NCI-H146 treated with DMSO at 0.1 percent for 48 hours (cell line): ENCODE data around the gene LZTFL1.

Experiments used
- DNase-seq: peaks from one replicate; lab custom pipeline; 2025; ENCODE audit not compliant: unreplicated experiment; lab: John Stamatoyannopoulos, UW

Gene LZTFL1

DNA sequence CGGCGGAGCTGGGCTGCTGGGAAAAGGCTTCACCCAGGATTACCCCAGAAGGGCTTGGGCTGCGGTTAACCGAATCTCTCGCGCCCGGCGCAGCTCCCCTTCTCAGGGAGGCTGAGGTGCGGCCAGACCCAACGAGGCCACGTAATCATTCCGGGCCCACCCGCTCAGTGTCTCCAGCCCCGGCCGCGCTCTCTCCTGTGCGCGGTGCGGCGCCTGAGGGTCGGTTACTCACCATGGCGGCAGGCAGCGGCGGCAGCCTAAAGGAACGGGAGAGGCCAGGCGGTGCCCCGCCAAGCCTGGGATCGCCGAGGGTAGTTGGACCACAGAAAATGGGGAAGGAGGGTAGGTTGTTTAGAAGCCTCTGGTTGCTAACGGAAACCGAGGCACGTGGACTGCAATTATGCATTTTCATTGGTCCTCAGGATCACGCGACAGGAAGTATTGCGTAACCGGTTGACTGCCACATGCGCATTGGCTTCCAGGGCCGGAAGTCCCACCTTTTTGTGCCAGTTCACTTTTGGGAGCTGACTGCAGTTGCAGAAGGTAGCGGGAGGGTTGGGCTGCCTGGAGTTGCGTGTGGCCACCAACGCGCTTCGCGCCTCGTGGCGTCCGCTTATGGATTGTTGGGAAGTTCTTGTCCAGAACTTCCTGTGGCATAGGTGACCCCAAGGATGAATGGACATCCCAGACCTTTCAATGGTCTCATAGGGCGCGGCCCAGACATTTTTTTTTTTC, at the start of gene LZTFL1:
Gene LZTFL1, minus strand, starts transcription at position 363 of the 735 bp plus-strand sequence. Its CDS starts 128 bp downstream, at position 235.
- DNase-seq = peak; percentile 88

- DNase-seq = no peak
Measured at GRCh38 chr3:45890405-45890804, 48.5 kb upstream of the LZTFL1 start.

GRCh38 chr3:45889337-45889736, 47.4 kb upstream of the LZTFL1 start:
- no peak for DNase-seq

GRCh38 chr3:45887759-45888511, 46.0 kb upstream of the LZTFL1 start:
- DNase-seq = no peak

DNA sequence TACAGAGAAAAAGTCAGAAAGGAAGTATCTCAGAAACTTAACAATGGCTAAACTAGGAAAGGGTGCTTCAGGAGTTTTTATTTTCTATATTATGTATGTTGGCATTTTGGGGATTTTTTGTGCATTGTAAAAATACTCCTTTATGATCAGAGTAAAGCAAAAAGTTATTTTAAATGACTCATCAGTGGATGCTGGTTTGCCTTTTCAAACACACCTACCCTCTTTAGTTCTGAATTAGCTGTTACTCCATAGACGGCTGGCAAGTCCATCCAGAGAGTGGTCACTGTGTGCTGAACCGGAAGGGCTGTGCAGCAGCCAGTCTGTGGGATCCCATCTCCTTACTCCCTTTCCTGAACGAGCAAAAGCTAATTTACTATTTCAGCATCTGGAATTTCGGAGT, 45.4 kb upstream of the LZTFL1 start:
- DNase-seq = no peak

DNA sequence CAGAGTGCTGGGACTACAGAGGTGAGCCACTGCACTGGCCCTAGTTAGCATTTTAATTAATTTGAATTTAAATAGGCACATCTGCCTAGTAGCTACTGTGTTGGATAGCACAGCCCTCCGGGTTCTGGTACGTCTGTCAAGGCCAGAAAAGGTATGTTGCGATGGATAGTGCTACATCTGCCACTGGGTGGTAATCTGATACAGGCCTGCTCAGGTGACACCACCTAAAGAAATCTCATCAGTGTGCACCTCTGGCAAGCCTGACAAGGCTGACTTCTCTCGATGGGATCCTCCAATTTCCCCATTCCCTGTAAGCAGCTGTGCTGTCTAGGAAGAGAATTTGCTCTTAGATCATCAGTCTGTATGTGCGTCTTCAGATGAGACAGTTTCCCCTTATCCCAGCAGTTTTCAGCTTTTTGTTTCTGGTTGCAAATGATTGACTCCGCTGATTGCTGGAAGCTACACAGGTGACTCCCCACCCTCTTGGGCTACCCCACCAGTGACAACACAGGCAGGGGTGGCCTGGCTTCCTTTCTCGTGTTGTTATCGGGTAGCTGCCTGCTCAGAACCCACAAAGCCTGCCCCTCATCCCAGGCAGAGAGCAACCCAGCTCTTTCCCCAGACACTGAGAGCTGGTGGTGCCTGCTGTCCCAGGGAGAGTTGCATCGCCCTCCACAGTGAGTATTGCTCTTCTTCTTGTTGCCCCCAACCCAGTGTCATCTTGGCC, 44.2 kb upstream of the LZTFL1 start, which contains the start of gene CCR9:
Gene CCR9, plus strand, starts transcription at position 565 of the 727 bp plus-strand sequence. CDS start 8,391 bp downstream, outside the sequence.
- DNase-seq = no peak

DNA sequence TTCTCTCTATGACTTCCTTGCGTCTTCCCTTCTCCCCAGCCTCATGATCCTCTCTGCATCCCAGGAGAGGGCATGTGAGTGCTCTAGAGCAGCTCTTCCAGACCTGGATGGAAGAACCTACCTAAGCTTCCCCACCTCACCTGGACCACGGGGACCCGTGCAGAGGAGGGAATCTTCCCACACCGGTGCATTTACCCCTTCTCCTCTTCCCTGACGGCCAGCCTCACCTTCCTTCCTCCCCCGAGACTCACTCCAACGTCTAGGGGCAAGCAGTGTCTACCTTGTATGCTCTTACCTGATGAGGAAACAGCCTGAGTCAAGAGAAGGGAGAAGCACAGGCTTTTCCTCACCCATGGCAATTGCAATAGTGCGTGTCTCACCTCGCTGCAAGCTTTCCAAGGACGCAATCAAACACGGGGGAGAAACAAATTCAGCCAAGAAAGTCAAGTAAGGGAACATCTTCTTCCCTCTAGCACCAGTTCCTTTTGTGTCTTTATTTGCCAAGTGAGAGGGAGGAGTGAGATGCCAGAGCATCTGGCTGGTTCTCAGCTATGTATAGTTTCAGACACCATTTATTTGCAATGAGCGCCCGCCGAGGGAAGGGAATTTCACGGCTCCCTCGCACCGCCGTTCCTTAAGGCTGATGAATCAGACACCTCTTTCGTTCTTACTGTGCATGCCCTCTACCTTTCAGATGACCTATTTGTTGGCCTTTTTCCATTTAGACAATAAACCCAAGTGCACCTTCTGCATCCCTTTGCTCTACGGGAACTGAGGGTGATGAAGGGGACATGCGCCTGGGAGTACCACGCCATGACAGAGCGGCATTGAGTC, 42.7 kb upstream of the LZTFL1 start:
- DNase-seq = no peak

- DNase-seq = no peak
Measured at GRCh38 chr3:45881078-45882022, 39.4 kb upstream of the LZTFL1 start.

GRCh38 chr3:45880725-45881077, 38.8 kb upstream of the LZTFL1 start:
- DNase-seq = no peak

DNA sequence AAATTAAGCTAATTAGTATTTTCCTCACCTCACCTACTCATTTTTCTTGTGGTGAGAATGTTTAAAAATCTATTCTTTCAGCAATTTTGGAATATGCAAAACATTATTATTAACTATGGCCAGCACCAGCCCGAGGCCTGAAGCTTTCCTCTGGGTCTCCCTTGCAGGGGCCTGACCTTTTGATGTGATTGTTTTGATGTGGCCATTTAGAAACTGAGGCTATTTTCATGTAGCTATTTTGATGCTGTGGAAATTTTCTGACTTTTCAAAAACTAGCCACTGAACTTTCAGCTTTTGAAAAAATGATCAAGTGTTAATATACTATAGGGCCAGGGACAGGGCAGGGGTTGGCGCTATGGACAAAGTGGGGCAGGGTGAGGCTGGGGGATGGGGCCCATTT, 36.2 kb upstream of the LZTFL1 start:
- DNase-seq = no peak

DNA sequence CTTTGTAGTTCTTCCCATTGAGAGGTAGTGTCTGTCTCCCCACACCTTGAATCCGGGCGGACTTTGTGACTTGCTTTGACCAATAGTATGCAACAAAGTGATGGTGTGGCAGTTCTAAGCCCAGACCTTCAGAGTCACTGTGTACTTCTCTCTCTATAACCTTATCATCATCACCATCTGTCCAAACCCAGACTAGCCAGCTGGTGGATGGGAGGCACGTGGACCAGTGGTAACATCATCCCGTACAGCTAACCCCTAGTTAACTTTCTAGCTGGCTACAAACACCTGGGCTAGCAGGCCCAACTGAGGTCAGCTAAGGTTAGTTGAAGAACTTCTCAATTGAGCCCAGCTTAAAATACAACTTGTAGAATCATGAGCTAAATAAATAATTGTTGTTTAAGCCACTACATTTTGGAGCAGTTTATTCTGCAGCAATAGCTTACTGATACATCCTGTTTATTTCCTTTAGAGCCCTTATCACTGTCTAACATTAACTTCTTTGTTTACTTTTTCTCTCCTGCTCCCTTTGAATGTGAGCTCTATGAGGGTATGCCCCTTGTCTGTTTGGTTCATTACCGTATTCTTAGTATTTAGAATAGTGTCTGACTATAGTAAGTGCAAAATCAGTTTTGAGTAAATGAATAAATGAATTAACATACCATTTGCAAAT, 32.9 kb upstream of the LZTFL1 start:
- no peak for DNase-seq

- no peak for DNase-seq
Measured at GRCh38 chr3:45873638-45874037, 31.7 kb upstream of the LZTFL1 start.

DNA sequence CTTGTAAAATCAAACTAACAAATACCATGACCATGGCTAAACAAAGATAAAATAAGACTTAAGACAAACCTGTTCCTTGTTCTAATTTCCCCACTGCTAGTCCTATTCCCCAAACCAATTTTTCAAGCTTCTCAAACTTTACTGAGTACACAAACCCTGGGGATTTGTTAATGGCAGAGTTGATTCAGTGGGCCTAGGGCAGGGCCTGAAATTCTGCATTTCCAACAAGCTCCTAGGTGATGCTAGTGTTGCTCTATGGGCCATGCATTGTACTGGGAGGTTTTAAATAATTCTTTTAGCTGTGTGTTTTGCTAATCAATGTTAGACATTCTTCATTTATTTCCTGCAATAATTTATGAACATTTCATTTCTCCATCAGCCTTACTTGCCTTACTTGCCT, 31.1 kb upstream of the LZTFL1 start:
- no peak for DNase-seq

DNA sequence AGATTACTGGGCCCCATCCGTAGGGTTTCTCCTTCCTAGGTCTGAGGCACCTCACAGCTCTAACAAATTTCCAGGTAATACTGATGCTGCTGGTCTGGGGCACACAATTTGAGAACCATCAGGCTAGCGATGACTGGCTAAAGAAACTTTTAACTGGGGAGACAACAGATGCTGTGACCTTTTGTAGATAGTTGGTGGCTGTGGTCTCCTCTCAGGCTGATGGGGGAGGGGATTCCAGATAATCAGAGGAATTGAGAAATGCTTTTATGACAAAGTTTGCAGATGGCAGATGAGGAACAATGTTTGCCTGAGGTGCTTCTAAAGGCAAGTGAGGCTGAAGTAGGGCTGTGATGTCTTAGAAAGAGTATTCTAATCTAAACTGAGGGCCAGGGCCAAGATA, 30.6 kb upstream of the LZTFL1 start:
- no peak for DNase-seq

- no peak for DNase-seq
Measured at GRCh38 chr3:45871780-45872179, 29.9 kb upstream of the LZTFL1 start.

DNA sequence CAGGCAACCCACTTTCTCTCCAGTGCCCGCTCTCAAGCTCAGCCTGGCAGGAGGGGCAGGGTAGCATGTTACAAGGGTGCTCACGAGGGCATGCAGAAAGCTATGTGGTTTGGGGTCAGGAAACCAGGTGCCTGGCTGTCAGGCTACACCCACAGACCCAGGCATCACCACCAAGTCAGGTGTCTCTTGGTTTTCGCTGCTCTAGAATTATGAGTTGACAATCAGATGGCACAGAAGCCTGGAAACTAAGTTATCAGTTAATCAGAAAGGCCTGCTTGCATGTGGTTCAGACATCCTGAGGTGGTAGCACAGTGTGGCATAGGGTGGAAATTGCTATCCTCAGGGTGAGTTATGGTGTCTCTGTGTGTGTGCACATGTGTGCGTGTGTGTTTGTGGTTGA, 28.2 kb upstream of the LZTFL1 start:
- DNase-seq = no peak

- DNase-seq = no peak
Measured at GRCh38 chr3:45869638-45870037, 27.7 kb upstream of the LZTFL1 start.

- DNase-seq = no peak
Measured at GRCh38 chr3:45868650-45869049, 26.7 kb upstream of the LZTFL1 start.

DNA sequence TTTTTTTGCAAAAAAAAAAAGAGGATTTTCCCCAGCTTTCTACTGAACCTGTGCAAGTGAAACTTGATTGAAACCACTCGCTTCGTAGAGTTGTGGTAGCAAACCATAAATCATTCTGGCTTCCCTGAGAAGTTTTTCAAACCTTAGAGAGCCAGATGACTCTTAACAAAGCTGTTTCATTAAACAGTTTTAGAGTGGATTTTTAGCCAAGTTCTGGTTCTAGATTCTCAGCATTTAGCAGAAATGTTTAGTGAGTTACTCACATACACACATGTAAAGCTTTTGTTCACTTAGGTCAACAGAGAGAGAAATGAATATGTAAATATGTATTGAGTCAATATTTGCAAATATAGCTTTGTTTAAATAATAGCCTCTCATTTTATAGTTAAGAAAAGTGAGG, 26.3 kb upstream of the LZTFL1 start:
- DNase-seq = no peak
